HG03520 (cell line): ENCODE results near the gene WRAP53.

Experiments used
- ATAC-seq: cut with Tn5 transposase; IDR thresholded peaks from one replicate; pipeline ENCODE4 v1.9.1; 2021; ENCODE audit warnings: mild to moderate bottlenecking, moderate library complexity; ENCODE audit not compliant: unreplicated experiment

Gene WRAP53

GRCh38 chr17:7740481-7741001 is 52.3 kb downstream of the WRAP53 start:
- no peak for ATAC-seq

GRCh38 chr17:7742729-7743128 is 54.5 kb downstream of the WRAP53 start:
- ATAC-seq: no peak

- ATAC-seq: no peak
These were observed 56.1 kb downstream of the WRAP53 start for GRCh38 chr17:7744416-7744815.

DNA sequence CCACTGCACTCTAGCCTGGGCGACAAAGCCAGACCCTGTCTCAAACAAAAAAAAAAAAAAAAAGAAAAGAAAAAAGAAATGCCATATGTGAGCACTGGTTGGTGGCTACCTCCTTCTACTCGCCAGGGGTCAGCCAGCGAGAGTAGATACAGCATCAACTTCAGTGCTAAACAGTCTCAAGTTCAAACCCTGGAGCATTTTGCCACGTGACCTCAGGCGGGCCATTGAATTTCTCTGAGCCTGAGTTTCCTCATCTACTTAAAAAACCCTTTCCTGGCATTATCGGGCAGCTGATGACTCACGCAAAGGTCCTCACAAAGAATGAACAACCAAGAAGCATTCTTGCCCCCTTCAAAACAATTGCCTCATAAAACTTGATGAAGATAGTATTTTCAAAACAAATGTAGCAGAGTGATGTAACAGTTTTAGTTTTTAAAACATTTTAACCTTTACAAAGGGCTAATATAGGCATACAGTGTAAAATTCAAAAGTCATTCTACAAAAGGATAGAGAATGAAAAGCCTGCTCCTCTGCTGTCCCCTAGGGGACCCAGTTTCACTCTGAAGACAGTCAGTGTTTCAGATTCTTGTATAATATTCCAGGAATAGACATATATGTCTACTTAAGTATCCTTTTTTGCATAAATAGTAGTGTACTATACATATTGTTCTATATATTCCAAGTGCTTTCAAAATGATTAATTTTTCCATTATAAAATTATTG is 57.6 kb downstream of the WRAP53 start:
- no peak for ATAC-seq

GRCh38 chr17:7747635-7748071 is 59.4 kb downstream of the WRAP53 start:
- ATAC-seq: no peak

- ATAC-seq: no peak
These were observed 59.9 kb downstream of the WRAP53 start for GRCh38 chr17:7748076-7748775.

DNA sequence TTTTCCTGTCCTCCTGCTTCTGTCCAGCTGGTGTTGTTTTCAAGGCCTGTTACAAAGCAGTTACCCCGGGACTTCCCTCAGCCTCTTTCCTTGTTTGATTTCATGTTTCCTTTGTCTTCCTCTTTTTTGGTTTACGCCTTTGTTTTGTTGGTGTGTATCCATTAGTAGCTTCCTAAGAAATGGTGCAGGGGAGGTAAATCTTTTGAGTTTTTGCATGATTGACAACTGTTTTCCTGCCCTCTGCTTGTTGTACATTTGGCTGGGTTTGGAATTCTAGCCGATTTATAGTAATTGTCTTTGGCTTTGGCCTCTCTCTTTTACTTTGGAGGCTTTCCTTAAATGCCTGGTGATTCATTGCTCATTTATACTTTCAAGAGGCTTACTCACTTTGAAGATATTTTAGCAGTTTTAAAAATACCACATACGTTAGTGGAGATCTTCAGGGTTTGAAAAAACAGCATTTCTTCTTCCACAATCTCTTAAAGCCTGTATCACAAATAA is 62.1 kb downstream of the WRAP53 start:
- no peak for ATAC-seq
